Activated CD4-positive, alpha-beta memory T cell treated with anti-CD3 and anti-CD28 coated beads, Interleukin-2, amount 10 ng/mL, durations not matched to agents 7 days and 5 days (primary cell): ENCODE results near the gene NPRL2. TPM values are rescaled to one million over a fixed set of nuclear protein-coding genes. Genes with fewer than 3 reads are reported as not detected.

ENCODE experiments used
- CTCF ChIA-PET: fragments of 350-600 bp; sonication (Branson Sonifier 250); formaldehyde crosslinking; loops from one replicate; lab custom pipeline; 2021; ENCODE audit warnings: antibody characterized with exemption, inconsistent platforms; lab: Charles Lee
- POLR2A ChIA-PET: fragments of 350-600 bp; sonication (Branson Sonifier 250); formaldehyde crosslinking; loops from one replicate; lab custom pipeline; 2021; ENCODE audit warnings: antibody characterized with exemption; lab: Charles Lee
- DNase-seq: peaks from one replicate; pipeline ENCODE4 v3.0.0-alpha.2; 2020
- H3K27ac Mint-ChIP-seq: one replicate; pipeline ENCODE4 v1.8.0; 2021; ENCODE audit warnings: mild to moderate bottlenecking, mixed read lengths
- H3K27me3 Mint-ChIP-seq: one replicate; pipeline ENCODE4 v1.8.0; 2021; ENCODE audit warnings: mixed read lengths
- H3K36me3 Mint-ChIP-seq: one replicate; pipeline ENCODE4 v1.8.0; 2021; ENCODE audit warnings: low read depth, mixed read lengths
- H3K4me1 Mint-ChIP-seq: one replicate; pipeline ENCODE4 v1.8.0; 2021; ENCODE audit warnings: mixed read lengths
- H3K4me3 Mint-ChIP-seq: one replicate; pipeline ENCODE4 v1.8.0; 2021; ENCODE audit warnings: mild to moderate bottlenecking, mixed read lengths
- H3K9me3 Mint-ChIP-seq: one replicate; pipeline ENCODE4 v1.8.0; 2021; ENCODE audit warnings: mixed read lengths
- total RNA-seq, 2 experiments: library from RNA; stranded (reverse); gene quantifications; one replicate each; pipeline ENCODE4 v1.2.3, GENCODE V29; 2021

NPRL2 gene
- total RNA-seq, 2 experiments from 2014 or later: 48.8 to 50.1 TPM

GRCh38 chr3:50365842-50366220 is 15.3 kb upstream of the NPRL2 start:
- Mint-ChIP-seq H3K36me3 (no peaks in the 10 kb centered on the region), H3K4me1 (peaks cover 11% of the 10 kb centered on the region), H3K27me3 (no peaks in the 10 kb centered on the region), H3K4me3 (peak overlapping the region; percentile 75), H3K27ac (peak overlapping the region; percentile 64), H3K9me3 (no peaks in the 10 kb centered on the region)
- POLR2A ChIA-PET: interaction anchor here (0.8 to 2.1 kb wide), 4 partner anchors 16 to 203 kb away, joined by 3 to 19 read pairs (median 4); partner anchors contain the start of genes CYB561D2, HEMK1, NPRL2 and RASSF1
- CTCF ChIA-PET: interaction anchor here (1.0 to 5.4 kb wide), 2 partner anchors 16 to 176 kb away, joined by 3 to 31 read pairs; partner anchors contain the start of genes CYB561D2 and NPRL2
- no peak for DNase-seq

GRCh38 chr3:50365080-50365841 is 14.7 kb upstream of the NPRL2 start:
- Mint-ChIP-seq H3K27ac (peak overlapping the region; percentile 64), H3K4me1 (peaks cover 11% of the 10 kb centered on the region), H3K9me3 (no peaks in the 10 kb centered on the region), H3K36me3 (no peaks in the 10 kb centered on the region), H3K4me3 (peak overlapping the region; percentile 75), H3K27me3 (no peaks in the 10 kb centered on the region)
- DNase-seq: peak; percentile 96
- ChIA-PET POLR2A (interaction anchor here (0.8 to 2.1 kb wide), 4 partner anchors 15 to 204 kb away, joined by 3 to 19 read pairs (median 4); partner anchors contain the start of genes CYB561D2, HEMK1, NPRL2 and RASSF1), CTCF (interaction anchor here (1.0 to 5.4 kb wide), 2 partner anchors 15 to 177 kb away, joined by 3 to 31 read pairs; partner anchors contain the start of genes CYB561D2 and NPRL2)

- Mint-ChIP-seq H3K27ac (no peak overlapping the region), H3K9me3 (no peaks in the 10 kb centered on the region)
- CTCF ChIA-PET: interaction anchor here (5.4 kb wide), 1 partner anchor 15 kb away, joined by 31 read pairs; the partner anchor contains the start of genes CYB561D2 and NPRL2
Observed at GRCh38 chr3:50364573-50365079, 14.1 kb upstream of the NPRL2 start.

GRCh38 chr3:50359760-50360110 is 9.2 kb upstream of the NPRL2 start:
- Mint-ChIP-seq H3K4me1 (peaks cover 43% of the 10 kb centered on the region), H3K36me3 (peaks cover 27% of the 10 kb centered on the region), H3K27me3 (no peaks in the 10 kb centered on the region), H3K4me3 (peak overlapping the region; percentile 98), H3K9me3 (no peaks in the 10 kb centered on the region), H3K27ac (peak overlapping the region; percentile 88)
- no peak for DNase-seq
- ChIA-PET POLR2A (interaction anchor here (0.6 to 2.3 kb wide), 4 partner anchors 10 to 60 kb away, joined by 3 to 18 read pairs (median 4); partner anchors contain the start of genes CYB561D2, HYAL3, NAA80 and NPRL2), CTCF (interaction anchor here (1.2 kb wide), 1 partner anchor 10 kb away, joined by 3 read pairs; the partner anchor contains the start of genes CYB561D2 and NPRL2)

More at GRCh38 chr3:50364573-50365079, 14.1 kb upstream of the NPRL2 start:
- no peak for DNase-seq
- POLR2A ChIA-PET: interaction anchor here (1.1 to 2.1 kb wide), 2 partner anchors 15 to 24 kb away, joined by 3 to 19 read pairs; partner anchors contain the start of genes CYB561D2, NPRL2 and RASSF1
- Mint-ChIP-seq H3K4me1 (peaks cover 17% of the 10 kb centered on the region), H3K4me3 (peak overlapping the region; percentile 75), H3K36me3 (no peaks in the 10 kb centered on the region), H3K27me3 (no peaks in the 10 kb centered on the region)

- Mint-ChIP-seq H3K27me3 (no peaks in the 10 kb centered on the region), H3K36me3 (peaks cover 33% of the 10 kb centered on the region), H3K4me3 (peak within 1 kb of the TSS; percentile 98), H3K4me1 (peaks cover 47% of the 10 kb centered on the region), H3K9me3 (no peaks in the 10 kb centered on the region), H3K27ac (peak within 1 kb of the TSS; percentile 88)
- ChIA-PET CTCF (interaction anchor here (1.2 kb wide), 1 partner anchor 9 kb away, joined by 3 read pairs; the partner anchor contains the start of genes CYB561D2 and NPRL2), POLR2A (interaction anchor here (0.6 to 2.3 kb wide), 4 partner anchors 9 to 60 kb away, joined by 3 to 18 read pairs (median 4); partner anchors contain the start of genes CYB561D2, HYAL3, NAA80 and NPRL2)
- peak; percentile 96 for DNase-seq
Observed at GRCh38 chr3:50358911-50359759, 8.6 kb upstream of the NPRL2 start, which contains the start of gene TMEM115. TSS of gene TMEM115 (minus strand) at chr3:50359521. CDS start at chr3:50359063, 458 bp downstream.

GRCh38 chr3:50358355-50358910 is 7.9 kb upstream of the NPRL2 start:
- Mint-ChIP-seq H3K9me3 (no peaks in the 10 kb centered on the region), H3K4me3 (peak overlapping the region; percentile 98), H3K36me3 (peaks cover 36% of the 10 kb centered on the region), H3K4me1 (peaks cover 47% of the 10 kb centered on the region), H3K27me3 (no peaks in the 10 kb centered on the region), H3K27ac (peak overlapping the region; percentile 74)
- no peak for DNase-seq
- ChIA-PET POLR2A (interaction anchor here (2.3 to 32.1 kb wide), 2 partner anchors 9 to 30 kb away, joined by 18 to 704 read pairs; partner anchors contain the start of genes CYB561D2, HYAL2, NPRL2 and RASSF1), CTCF (no interaction called here)

- Mint-ChIP-seq H3K4me3 (peak overlapping the region; percentile 98), H3K36me3 (peaks cover 39% of the 10 kb centered on the region), H3K27ac (peak overlapping the region; percentile 26), H3K4me1 (peaks cover 50% of the 10 kb centered on the region), H3K27me3 (no peaks in the 10 kb centered on the region), H3K9me3 (no peaks in the 10 kb centered on the region)
- no peak for DNase-seq
- CTCF ChIA-PET: interaction anchor here (0.8 to 1.4 kb wide), 3 partner anchors 11 to 19 kb away, joined by 3 to 7 read pairs (median 4); partner anchors contain the start of gene RASSF1
- POLR2A ChIA-PET: interaction anchor here (1.0 to 32.1 kb wide), 4 partner anchors 8 to 58 kb away, joined by 3 to 704 read pairs (median 8); partner anchors contain the start of genes HYAL2, HYAL3, NAA80 and RASSF1
Observed at GRCh38 chr3:50357481-50357880, 6.9 kb upstream of the NPRL2 start.

GRCh38 chr3:50356553-50356952 is 6.0 kb upstream of the NPRL2 start:
- ChIA-PET POLR2A (interaction anchor here (1.2 to 32.1 kb wide), 3 partner anchors 9 to 28 kb away, joined by 5 to 704 read pairs (median 12); partner anchors contain the start of genes HYAL2, RASSF1, TUSC2 and ZMYND10), CTCF (interaction anchor here (0.8 to 1.4 kb wide), 4 partner anchors 10 to 20 kb away, joined by 3 to 7 read pairs (median 4); partner anchors contain the start of gene RASSF1)
- Mint-ChIP-seq H3K4me1 (peaks cover 56% of the 10 kb centered on the region), H3K36me3 (peaks cover 41% of the 10 kb centered on the region), H3K9me3 (no peaks in the 10 kb centered on the region), H3K27me3 (no peaks in the 10 kb centered on the region), H3K27ac (no peak overlapping the region), H3K4me3 (peak overlapping the region; percentile 98)
- no peak for DNase-seq

- H3K27ac Mint-ChIP-seq: no peak overlapping the region
- H3K4me1 Mint-ChIP-seq: peaks cover 62% of the 10 kb centered on the region
- H3K27me3 Mint-ChIP-seq: no peaks in the 10 kb centered on the region
- ChIA-PET POLR2A (interaction anchor here (1.2 to 32.1 kb wide), 3 partner anchors 8 to 28 kb away, joined by 5 to 704 read pairs (median 12); partner anchors contain the start of genes HYAL2, RASSF1, TUSC2 and ZMYND10), CTCF (interaction anchor here (1.2 kb wide), 1 partner anchor 19 kb away, joined by 4 read pairs; no protein-coding TSS in a partner anchor)
- H3K36me3 Mint-ChIP-seq: peaks cover 45% of the 10 kb centered on the region
- DNase-seq: no peak
- no peaks in the 10 kb centered on the region for H3K9me3 Mint-ChIP-seq
- H3K4me3 Mint-ChIP-seq: peak overlapping the region; percentile 98
Observed at GRCh38 chr3:50355829-50356552, 5.4 kb upstream of the NPRL2 start.

GRCh38 chr3:50354850-50355249 is 4.3 kb upstream of the NPRL2 start:
- no peaks in the 10 kb centered on the region for H3K27me3 Mint-ChIP-seq
- CTCF ChIA-PET: interaction anchor here (3.0 kb wide), 1 partner anchor 14 kb away, joined by 17 read pairs; the partner anchor contains the start of gene RASSF1
- H3K36me3 Mint-ChIP-seq: peaks cover 50% of the 10 kb centered on the region
- POLR2A ChIA-PET: interaction anchor here (1.2 to 32.1 kb wide), 2 partner anchors 10 to 27 kb away, joined by 4 to 704 read pairs; partner anchors contain the start of genes HYAL2, RASSF1 and TUSC2
- no peak overlapping the region for H3K27ac Mint-ChIP-seq
- H3K4me3 Mint-ChIP-seq: no peak overlapping the region
- H3K4me1 Mint-ChIP-seq: peaks cover 66% of the 10 kb centered on the region
- no peaks in the 10 kb centered on the region for H3K9me3 Mint-ChIP-seq
- no peak for DNase-seq
